ENCODE results near the gene PTPRK.

The PTPRK gene

GRCh38 chr6:128057541-128057940 lies 462.9 kb downstream of the PTPRK start:
- DNase-seq, result no peak

- no peak for DNase-seq
Measured at GRCh38 chr6:128053109-128053508, 467.3 kb downstream of the PTPRK start.

GRCh38 chr6:128047989-128048388 lies 472.4 kb downstream of the PTPRK start:
- peak; percentile 45 for DNase-seq

GRCh38 chr6:128046033-128046432 lies 474.4 kb downstream of the PTPRK start:
- DNase-seq, result no peak

GRCh38 chr6:128039543-128039942 lies 480.9 kb downstream of the PTPRK start:
- DNase-seq, result no peak

GRCh38 chr6:128036808-128037570 lies 483.4 kb downstream of the PTPRK start:
- peak; percentile 15 for DNase-seq

GRCh38 chr6:128033156-128033555 lies 487.2 kb downstream of the PTPRK start:
- DNase-seq, result no peak

GRCh38 chr6:128032042-128032441 lies 488.4 kb downstream of the PTPRK start:
- DNase-seq, result no peak

- DNase-seq, result no peak
Measured at GRCh38 chr6:128029826-128030225, 490.6 kb downstream of the PTPRK start.

- no peak for DNase-seq
Measured at GRCh38 chr6:128028183-128028582, 492.2 kb downstream of the PTPRK start.

GRCh38 chr6:128025478-128025877 lies 494.9 kb downstream of the PTPRK start:
- DNase-seq, result peak; percentile 90

- DNase-seq, result no peak
Measured at GRCh38 chr6:128024969-128025368, 495.4 kb downstream of the PTPRK start.

GRCh38 chr6:128024046-128024445 lies 496.4 kb downstream of the PTPRK start:
- DNase-seq, result no peak

GRCh38 chr6:128018821-128019220 lies 501.6 kb downstream of the PTPRK start:
- no peak for DNase-seq

GRCh38 chr6:128017288-128017687 lies 503.1 kb downstream of the PTPRK start:
- DNase-seq, result no peak

GRCh38 chr6:128007658-128008057 lies 512.7 kb downstream of the PTPRK start:
- DNase-seq, result no peak

GRCh38 chr6:128005009-128005408 lies 515.4 kb downstream of the PTPRK start:
- no peak for DNase-seq

- DNase-seq, result no peak
Measured at GRCh38 chr6:128000363-128000762, 520.0 kb downstream of the PTPRK start.

GRCh38 chr6:127998985-127999384 lies 521.4 kb downstream of the PTPRK start:
- no peak for DNase-seq

- DNase-seq, result no peak
Measured at GRCh38 chr6:127997496-127998164, 522.8 kb downstream of the PTPRK start.

GRCh38 chr6:127996925-127997324 lies 523.5 kb downstream of the PTPRK start:
- no peak for DNase-seq

- no peak for DNase-seq
Measured at GRCh38 chr6:127992144-127992543, 528.3 kb downstream of the PTPRK start.

GRCh38 chr6:127990074-127990473 lies 530.3 kb downstream of the PTPRK start:
- no peak for DNase-seq

- DNase-seq, result peak; percentile 7
Measured at GRCh38 chr6:127980996-127981395, 539.4 kb downstream of the PTPRK start.

GRCh38 chr6:127978185-127978584 lies 542.2 kb downstream of the PTPRK start:
- peak; percentile 11 for DNase-seq

Measured in NCI-H82 (cell line).